ENCODE data around the gene ZFPM1. TPM values are rescaled to one million over a fixed set of nuclear protein-coding genes. Genes with fewer than 3 reads are reported as not detected.

The ZFPM1 gene
- total RNA-seq, 3 donors from 2014 or later = 0.32 to 2.9 (median 2.3) TPM

- no peak for DNase-seq (ENCODE audit: low spot score in 2 of 2)
These were observed 81.6 kb downstream of the ZFPM1 start for GRCh38 chr16:88534638-88535190.

DNA sequence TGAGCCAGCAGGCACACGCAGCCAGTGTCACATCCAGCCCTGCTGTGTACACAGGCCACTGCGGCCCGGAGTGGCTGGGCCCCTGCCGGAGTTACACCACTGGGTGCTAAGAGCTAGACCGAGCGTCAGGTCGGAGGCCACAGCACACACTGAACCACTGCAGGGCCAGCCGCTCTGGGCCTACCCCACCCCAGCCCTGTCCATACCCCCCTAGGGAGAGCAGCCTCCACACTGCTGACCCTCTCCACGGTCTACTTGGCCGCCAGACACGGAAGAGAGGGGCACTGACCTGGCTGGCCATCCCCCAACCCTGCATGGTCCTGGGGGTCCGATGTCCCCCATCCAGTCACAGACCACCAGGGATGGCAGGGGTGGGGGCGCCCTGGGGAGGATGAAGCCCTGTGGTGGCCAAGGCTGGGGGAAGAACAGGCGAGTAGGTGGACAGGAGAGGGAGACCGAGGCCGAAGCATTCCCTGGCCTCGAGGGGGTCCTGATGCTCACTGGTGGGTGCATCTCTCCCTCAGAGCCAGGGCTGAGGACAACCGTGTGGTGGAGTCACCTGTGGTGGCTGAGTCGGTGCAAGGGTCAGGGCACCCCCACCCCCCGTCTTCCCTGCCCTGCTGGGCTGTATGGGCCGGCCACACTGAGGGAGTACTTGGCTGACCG lies 82.2 kb downstream of the ZFPM1 start:
- Histone ChIP-seq H3K27ac (peak overlapping the region in 1 of 2 donors; percentile 96), H3K4me3 (peak overlapping the region; percentile 69 to 99 (median 73)), H3K9me3 (no peaks in the 10 kb centered on the region), H3K4me1 (peaks cover 7 to 8% of the 10 kb centered on the region in 2 donors), H3K36me3 (no peaks in the 10 kb centered on the region), H3K27me3 (peaks cover under 1 to 25% of the 10 kb centered on the region in 2 donors)
- intact Hi-C loops (cut with DNase I; ENCODE audit: low total_unique reads) = no loop called here
- no peak for DNase-seq (ENCODE audit: low spot score in 2 of 2)
- TF ChIP-seq, protein P1, sequence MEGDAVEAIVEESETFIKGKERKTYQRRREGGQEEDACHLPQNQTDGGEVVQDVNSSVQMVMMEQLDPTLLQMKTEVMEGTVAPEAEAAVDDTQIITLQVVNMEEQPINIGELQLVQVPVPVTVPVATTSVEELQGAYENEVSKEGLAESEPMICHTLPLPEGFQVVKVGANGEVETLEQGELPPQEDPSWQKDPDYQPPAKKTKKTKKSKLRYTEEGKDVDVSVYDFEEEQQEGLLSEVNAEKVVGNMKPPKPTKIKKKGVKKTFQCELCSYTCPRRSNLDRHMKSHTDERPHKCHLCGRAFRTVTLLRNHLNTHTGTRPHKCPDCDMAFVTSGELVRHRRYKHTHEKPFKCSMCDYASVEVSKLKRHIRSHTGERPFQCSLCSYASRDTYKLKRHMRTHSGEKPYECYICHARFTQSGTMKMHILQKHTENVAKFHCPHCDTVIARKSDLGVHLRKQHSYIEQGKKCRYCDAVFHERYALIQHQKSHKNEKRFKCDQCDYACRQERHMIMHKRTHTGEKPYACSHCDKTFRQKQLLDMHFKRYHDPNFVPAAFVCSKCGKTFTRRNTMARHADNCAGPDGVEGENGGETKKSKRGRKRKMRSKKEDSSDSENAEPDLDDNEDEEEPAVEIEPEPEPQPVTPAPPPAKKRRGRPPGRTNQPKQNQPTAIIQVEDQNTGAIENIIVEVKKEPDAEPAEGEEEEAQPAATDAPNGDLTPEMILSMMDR (IDR thresholded peaks at IDR 0.05) = no peak
- TF ChIP-seq POLR2A (IDR thresholded peaks at IDR 0.05) (no peak), POLR2AphosphoS5 (IDR thresholded peaks at IDR 0.05) (no peak)

More at GRCh38 chr16:88534638-88535190, 81.6 kb downstream of the ZFPM1 start:
- Histone ChIP-seq H3K36me3 (no peaks in the 10 kb centered on the region), H3K27ac (peak overlapping the region in 1 of 2 donors; percentile 96), H3K9me3 (no peaks in the 10 kb centered on the region), H3K4me3 (peak overlapping the region; percentile 69 to 99 (median 73)), H3K4me1 (peaks cover 7 to 8% of the 10 kb centered on the region in 2 donors), H3K27me3 (peaks cover 0 to 19% of the 10 kb centered on the region in 2 donors)
- TF ChIP-seq POLR2A (IDR thresholded peaks at IDR 0.05) = no peak
- TF ChIP-seq, protein P1 (IDR thresholded peaks at IDR 0.05) = peak in 1 of 3 donors; percentile 30
- intact Hi-C loops (cut with DNase I; ENCODE audit: low total_unique reads) = no loop called here

DNA sequence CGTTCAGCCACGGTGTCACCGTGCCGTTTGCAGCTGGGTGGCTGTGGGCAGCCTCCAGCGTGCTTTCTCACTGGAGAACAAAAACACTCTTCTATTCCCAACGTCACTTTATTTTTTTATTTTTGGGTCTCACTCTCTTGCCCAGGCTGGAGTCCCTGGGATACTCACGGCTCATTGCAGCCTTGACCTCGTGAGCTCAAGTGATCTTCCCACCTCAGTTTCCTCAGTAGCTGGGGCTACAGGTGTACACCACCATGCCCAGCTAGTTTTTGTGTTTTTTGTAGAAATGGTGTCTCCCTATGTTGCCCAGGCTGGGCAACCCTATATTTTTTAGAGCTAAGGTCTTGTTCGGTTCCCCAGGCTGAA lies 82.8 kb downstream of the ZFPM1 start:
- intact Hi-C loops (cut with DNase I; ENCODE audit: low total_unique reads) = no loop called here
- Histone ChIP-seq H3K27ac (no peak overlapping the region), H3K27me3 (peaks cover 5 to 30% of the 10 kb centered on the region in 2 donors), H3K4me3 (no peak overlapping the region), H3K9me3 (no peaks in the 10 kb centered on the region), H3K4me1 (peaks cover 7 to 8% of the 10 kb centered on the region in 2 donors), H3K36me3 (no peaks in the 10 kb centered on the region)
- no peak for DNase-seq (ENCODE audit: low spot score in 2 of 2)
- no peak for TF ChIP-seq POLR2A (IDR thresholded peaks at IDR 0.05)
- TF ChIP-seq POLR2AphosphoS5 (IDR thresholded peaks at IDR 0.05) = no peak

GRCh38 chr16:88536510-88536909 lies 83.4 kb downstream of the ZFPM1 start:
- intact Hi-C loops (cut with DNase I; ENCODE audit: low total_unique reads) = no loop called here
- Histone ChIP-seq H3K27me3 (peaks cover 5 to 35% of the 10 kb centered on the region in 2 donors), H3K4me1 (peaks cover 7 to 8% of the 10 kb centered on the region in 2 donors), H3K36me3 (no peaks in the 10 kb centered on the region), H3K9me3 (no peaks in the 10 kb centered on the region), H3K4me3 (no peak overlapping the region), H3K27ac (no peak overlapping the region)
- no peak for DNase-seq (ENCODE audit: low spot score in 2 of 2)
- TF ChIP-seq POLR2A (IDR thresholded peaks at IDR 0.05) = no peak
- TF ChIP-seq POLR2AphosphoS5 (IDR thresholded peaks at IDR 0.05) = no peak
- TF ChIP-seq, protein P1 (IDR thresholded peaks at IDR 0.05) = no peak

- Histone ChIP-seq H3K27ac (no peak overlapping the region), H3K4me3 (no peak overlapping the region), H3K27me3 (peaks cover 5 to 35% of the 10 kb centered on the region in 2 donors), H3K4me1 (peaks cover 7 to 8% of the 10 kb centered on the region in 2 donors), H3K9me3 (no peaks in the 10 kb centered on the region), H3K36me3 (no peaks in the 10 kb centered on the region)
- intact Hi-C loops (cut with DNase I; ENCODE audit: low total_unique reads) = no loop called here
- no peak for DNase-seq (ENCODE audit: low spot score in 2 of 2)
- TF ChIP-seq POLR2AphosphoS5 (IDR thresholded peaks at IDR 0.05) (no peak), POLR2A (IDR thresholded peaks at IDR 0.05) (no peak)
- TF ChIP-seq, protein P1 (IDR thresholded peaks at IDR 0.05) = no peak
These were observed 84.1 kb downstream of the ZFPM1 start for GRCh38 chr16:88536971-88537751.
